Measurements from ENCODE around the gene OPN1MW2.
"Not testable (repeated sequence)": the region's sequence is repeated elsewhere in the genome, so short reads cannot be mapped to it uniquely, and the experiment has no call there.

- not testable (repeated sequence) for TF ChIP-seq CTCF, POLR2AphosphoS5 (IDR thresholded peaks at IDR 0.05)
These were observed 5.7 kb downstream of the OPN1MW2 start for GRCh38 chrX:154225292-154225691.

Data from sigmoid colon (tissue), 4 donors.